DOHH2 (cell line): ENCODE data around the gene SLC10A3.
A peak's percentile ranks its signal among the peaks of the same experiment; 100 is the strongest.

ENCODE experiments used
- H3F3A ChIP-seq: fragments of 200-600 bp; sonication (generic), shearing (Covaris generic); 2 replicates; pipeline ENCODE4 v1.6.0; 2016; ENCODE audit warnings: antibody characterized with exemption, mild to moderate bottlenecking; ENCODE audit not compliant: control insufficient read depth, insufficient read depth
- H3K27ac ChIP-seq: fragments of 200-600 bp; sonication (generic); 2 replicates; pipeline ENCODE4 v1.5.1; 2014; ENCODE audit warnings: low read depth, mild to moderate bottlenecking, low read length, moderate library complexity
- H3K27me3 ChIP-seq: fragments of 200-600 bp; sonication (generic); 2 replicates; pipeline ENCODE4 v1.6.1; 2014; ENCODE audit warnings: mild to moderate bottlenecking, low read length, mixed read lengths; ENCODE audit not compliant: control insufficient read depth
- H3K36me3 ChIP-seq: fragments of 200-600 bp; sonication (generic); 2 replicates; pipeline ENCODE4 v1.6.1; 2014; ENCODE audit warnings: mild to moderate bottlenecking, low read length, moderate library complexity, mixed read lengths; ENCODE audit not compliant: control insufficient read depth
- H3K4me1 ChIP-seq: fragments of 200-600 bp; sonication (generic); 2 replicates; pipeline ENCODE4 v1.6.1; 2014; ENCODE audit warnings: mild to moderate bottlenecking, low read length, mixed read lengths; ENCODE audit not compliant: control insufficient read depth
- H3K4me2 ChIP-seq: fragments of 200-600 bp; sonication (generic); 2 replicates; pipeline ENCODE4 v1.6.0; 2014; ENCODE audit warnings: mild to moderate bottlenecking, low read length, moderate library complexity
- H3K4me3 ChIP-seq: fragments of 200-600 bp; sonication (generic); 2 replicates; pipeline ENCODE4 v1.5.1; 2014; ENCODE audit warnings: mild to moderate bottlenecking, low read length, mixed read lengths
- H3K79me2 ChIP-seq: fragments of 200-600 bp; sonication (generic); 2 replicates; pipeline ENCODE4 v1.6.1; 2014; ENCODE audit warnings: mild to moderate bottlenecking, low read length, mixed read lengths; ENCODE audit not compliant: control insufficient read depth
- H3K9me2 ChIP-seq: fragments of 200-600 bp; sonication (generic); replicated peaks from 2 replicates; pipeline ENCODE4 v1.6.1; 2014; ENCODE audit warnings: mild to moderate bottlenecking, low read length, mixed read lengths; ENCODE audit not compliant: control insufficient read depth
- H3K9me3 ChIP-seq: fragments of 200-600 bp; sonication (generic); 2 replicates; pipeline ENCODE4 v1.6.1; 2014; ENCODE audit warnings: antibody characterized with exemption, low read length, mixed read lengths; ENCODE audit not compliant: control insufficient read depth, insufficient read depth
- H4K20me1 ChIP-seq: fragments of 200-600 bp; sonication (generic); 2 replicates; pipeline ENCODE4 v1.6.0; 2014; ENCODE audit warnings: low read depth, mild to moderate bottlenecking, antibody characterized with exemption, low read length, moderate library complexity; ENCODE audit not compliant: control insufficient read depth, insufficient read depth
- CTCF ChIP-seq: fragments of 200-600 bp; sonication (generic); IDR thresholded peaks from one replicate; pipeline ENCODE4 v1.5.1; 2014; ENCODE audit warnings: antibody characterized with exemption, mild to moderate bottlenecking, low read depth, low read length; ENCODE audit not compliant: poor library complexity, severe bottlenecking
- EZH2phosphoT487 ChIP-seq: fragments of 200-600 bp; sonication (generic); IDR thresholded peaks from 2 replicates; pipeline ENCODE4 v1.6.1; 2017; ENCODE audit warnings: borderline replicate concordance, mild to moderate bottlenecking, antibody characterized with exemption, low read length, moderate library complexity, mixed read lengths

SLC10A3 gene

GRCh38 chrX:154486052-154486395, 4.4 kb downstream of the SLC10A3 start:
- H3K4me1 ChIP-seq: peaks cover 53% of the 10 kb centered on the region
- H3K27me3 ChIP-seq: no peaks in the 10 kb centered on the region
- H3K9me2 ChIP-seq: no peaks in the 10 kb centered on the region
- H3K27ac ChIP-seq: peak overlapping the region; percentile 41
- TF ChIP-seq CTCF (no peak), EZH2phosphoT487 (no peak)
- H3K4me3 ChIP-seq: peak overlapping the region; percentile 68
- peaks cover 36% of the 10 kb centered on the region for H3K36me3 ChIP-seq
- no peaks in the 10 kb centered on the region for H3K9me3 ChIP-seq
- H4K20me1 ChIP-seq: no peaks in the 10 kb centered on the region
- no peaks in the 10 kb centered on the region; the same call in 1 of the 2 replicates for H3F3A ChIP-seq
- H3K4me2 ChIP-seq: peak overlapping the region; percentile 87
- H3K79me2 ChIP-seq: peaks cover 57% of the 10 kb centered on the region

DNA sequence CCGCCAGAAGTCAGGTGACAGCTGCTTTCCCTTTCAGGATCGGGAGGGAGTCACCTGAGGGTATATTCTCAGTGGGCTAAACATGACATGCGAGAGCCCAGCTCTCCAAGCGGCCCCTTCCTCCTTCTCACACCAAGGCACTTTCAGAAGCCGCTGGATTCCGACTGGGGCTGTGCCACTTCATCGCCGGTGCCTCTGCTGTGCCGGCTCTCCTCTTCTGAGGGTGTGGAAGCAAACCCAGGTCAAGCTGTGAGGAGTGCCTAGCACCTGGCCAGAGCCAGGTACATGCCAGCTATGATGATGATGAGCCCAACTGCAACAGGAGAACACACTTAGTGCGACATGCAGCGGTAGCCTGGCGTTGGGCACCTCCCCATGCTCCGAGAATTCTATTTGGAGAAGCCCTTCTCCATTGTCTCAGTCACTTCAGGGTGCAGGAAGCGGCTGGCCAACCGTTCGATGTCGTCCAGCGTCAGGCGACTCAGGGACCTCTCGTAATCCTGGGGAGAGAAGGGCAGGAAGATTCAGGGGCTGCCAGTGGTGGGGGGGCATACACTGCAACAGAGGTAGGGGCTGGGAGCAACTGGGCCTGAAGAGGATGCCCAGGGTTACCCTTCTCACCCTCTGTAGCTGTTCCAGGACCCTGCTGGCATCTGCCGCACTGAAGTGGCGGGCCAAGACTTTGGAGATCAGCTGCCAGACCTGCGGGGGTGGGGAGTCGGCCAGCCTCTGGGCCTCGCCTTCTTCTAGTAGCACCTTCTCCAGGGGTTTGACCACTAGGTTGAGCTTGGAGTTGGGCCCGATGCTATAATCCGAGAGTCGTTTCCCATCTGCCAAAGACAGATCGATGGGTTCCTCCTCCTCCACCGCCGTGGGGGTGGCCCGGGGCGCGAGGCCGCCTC, 5.0 kb downstream of the SLC10A3 start:
- H3K27ac ChIP-seq: peak overlapping the region; percentile 41
- no peaks in the 10 kb centered on the region for H4K20me1 ChIP-seq
- no peaks in the 10 kb centered on the region for H3K9me2 ChIP-seq
- H3K4me3 ChIP-seq: peak overlapping the region; percentile 68
- H3K9me3 ChIP-seq: no peaks in the 10 kb centered on the region
- peak overlapping the region; percentile 87 for H3K4me2 ChIP-seq
- peaks cover 57% of the 10 kb centered on the region for H3K79me2 ChIP-seq
- H3F3A ChIP-seq: no peaks in the 10 kb centered on the region; the same call in 1 of the 2 replicates
- H3K4me1 ChIP-seq: peaks cover 58% of the 10 kb centered on the region
- H3K27me3 ChIP-seq: no peaks in the 10 kb centered on the region
- peaks cover 36% of the 10 kb centered on the region for H3K36me3 ChIP-seq
- no peak for TF ChIP-seq CTCF

DNA sequence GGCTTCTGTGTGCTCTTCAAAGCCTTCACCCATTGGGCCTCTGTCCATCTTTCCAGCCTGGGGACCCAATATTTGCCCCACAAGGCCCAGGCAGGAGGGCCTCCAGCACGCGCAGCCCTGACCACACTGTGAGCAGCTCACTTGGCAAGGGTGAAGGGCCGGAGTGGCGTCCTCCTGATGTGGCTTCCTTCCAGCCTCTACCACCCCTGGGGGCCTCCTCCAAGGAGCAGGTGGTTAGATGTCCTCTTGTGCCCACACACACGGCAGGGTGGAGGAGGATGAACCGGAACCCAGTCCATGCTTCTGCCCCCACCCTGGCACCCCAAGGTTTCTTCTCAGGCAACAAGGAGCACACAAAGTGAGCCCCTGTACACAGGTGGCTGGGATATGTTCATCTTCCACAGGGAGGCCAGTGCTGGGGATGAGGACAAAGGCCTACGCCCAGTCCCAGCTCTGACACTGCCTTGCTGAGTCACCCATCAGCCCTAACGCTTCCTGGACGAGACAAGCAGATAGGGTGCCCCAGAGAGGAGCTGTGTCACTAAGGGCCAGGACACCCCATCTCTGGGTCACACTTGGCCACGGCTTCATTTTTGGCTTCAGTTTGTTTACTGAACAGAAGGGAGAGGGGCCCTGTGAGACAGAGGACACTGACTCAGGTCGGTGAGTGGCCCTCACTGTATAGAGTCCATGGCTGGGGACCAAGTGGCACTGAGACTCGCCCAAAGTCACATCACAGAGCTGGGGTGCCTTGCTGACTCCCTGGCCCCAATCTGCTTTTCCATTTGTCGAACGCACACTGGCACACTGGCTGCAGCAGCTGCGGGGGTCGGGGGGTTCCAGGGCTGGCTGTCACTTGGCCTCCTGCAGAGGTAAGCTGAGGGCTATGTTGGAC, 5.9 kb downstream of the SLC10A3 start:
- Histone ChIP-seq H3K4me2 (peak overlapping the region; percentile 87), H3K9me3 (no peaks in the 10 kb centered on the region)

More for the DNA sequence above, 5.9 kb downstream of the SLC10A3 start:
- Histone ChIP-seq H3K4me1 (peaks cover 67% of the 10 kb centered on the region), H3K27me3 (no peaks in the 10 kb centered on the region), H4K20me1 (no peaks in the 10 kb centered on the region), H3K36me3 (peaks cover 32% of the 10 kb centered on the region), H3K4me3 (peak overlapping the region; percentile 68; the same call in 1 of the 2 replicates), H3K27ac (no peak overlapping the region), H3K9me2 (no peaks in the 10 kb centered on the region), H3K79me2 (peaks cover 51% of the 10 kb centered on the region), H3F3A (no peaks in the 10 kb centered on the region; the same call in 1 of the 2 replicates)
- TF ChIP-seq CTCF (no peak), EZH2phosphoT487 (no peak)
